Measurements from ENCODE around the gene TBC1D10A.

Gene TBC1D10A, protein sequence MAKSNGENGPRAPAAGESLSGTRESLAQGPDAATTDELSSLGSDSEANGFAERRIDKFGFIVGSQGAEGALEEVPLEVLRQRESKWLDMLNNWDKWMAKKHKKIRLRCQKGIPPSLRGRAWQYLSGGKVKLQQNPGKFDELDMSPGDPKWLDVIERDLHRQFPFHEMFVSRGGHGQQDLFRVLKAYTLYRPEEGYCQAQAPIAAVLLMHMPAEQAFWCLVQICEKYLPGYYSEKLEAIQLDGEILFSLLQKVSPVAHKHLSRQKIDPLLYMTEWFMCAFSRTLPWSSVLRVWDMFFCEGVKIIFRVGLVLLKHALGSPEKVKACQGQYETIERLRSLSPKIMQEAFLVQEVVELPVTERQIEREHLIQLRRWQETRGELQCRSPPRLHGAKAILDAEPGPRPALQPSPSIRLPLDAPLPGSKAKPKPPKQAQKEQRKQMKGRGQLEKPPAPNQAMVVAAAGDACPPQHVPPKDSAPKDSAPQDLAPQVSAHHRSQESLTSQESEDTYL

DNA sequence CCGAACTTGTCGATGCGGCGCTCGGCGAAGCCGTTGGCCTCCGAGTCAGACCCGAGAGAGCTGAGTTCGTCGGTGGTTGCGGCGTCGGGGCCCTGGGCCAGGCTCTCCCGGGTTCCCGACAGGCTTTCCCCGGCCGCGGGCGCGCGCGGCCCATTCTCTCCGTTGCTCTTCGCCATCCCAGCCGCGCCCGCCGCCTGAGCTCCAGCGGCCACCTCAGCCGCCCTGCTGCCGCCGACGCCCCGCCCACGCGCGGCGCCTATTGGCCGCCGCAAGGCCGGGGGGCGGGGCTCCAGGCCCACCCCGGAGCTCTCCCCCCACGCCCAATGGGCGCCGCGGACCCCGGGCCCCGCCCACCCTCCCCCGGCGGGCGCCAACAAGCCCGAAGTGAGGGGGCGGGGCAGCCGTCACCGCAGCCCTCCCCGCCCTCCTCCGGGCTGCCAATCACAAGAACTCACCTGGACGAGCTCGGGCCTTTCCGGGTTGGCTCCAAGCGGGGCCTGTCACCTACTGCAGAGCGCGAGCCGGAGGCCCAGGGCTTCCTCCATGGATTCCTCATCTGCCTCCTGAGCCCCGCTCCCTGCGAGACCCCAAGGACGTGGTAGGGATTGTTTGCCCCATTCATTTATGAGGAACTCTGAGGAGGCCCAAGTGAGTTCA lies at the start of gene TBC1D10A:
Gene TBC1D10A (minus strand): TSS at position 236 of the 657 bp plus-strand sequence. CDS start 60 bp downstream, at position 176.
- peak; percentile 84 to 95 (median 89) for DNase-seq (ENCODE audit: low read depth in 3 of 3)

DNA sequence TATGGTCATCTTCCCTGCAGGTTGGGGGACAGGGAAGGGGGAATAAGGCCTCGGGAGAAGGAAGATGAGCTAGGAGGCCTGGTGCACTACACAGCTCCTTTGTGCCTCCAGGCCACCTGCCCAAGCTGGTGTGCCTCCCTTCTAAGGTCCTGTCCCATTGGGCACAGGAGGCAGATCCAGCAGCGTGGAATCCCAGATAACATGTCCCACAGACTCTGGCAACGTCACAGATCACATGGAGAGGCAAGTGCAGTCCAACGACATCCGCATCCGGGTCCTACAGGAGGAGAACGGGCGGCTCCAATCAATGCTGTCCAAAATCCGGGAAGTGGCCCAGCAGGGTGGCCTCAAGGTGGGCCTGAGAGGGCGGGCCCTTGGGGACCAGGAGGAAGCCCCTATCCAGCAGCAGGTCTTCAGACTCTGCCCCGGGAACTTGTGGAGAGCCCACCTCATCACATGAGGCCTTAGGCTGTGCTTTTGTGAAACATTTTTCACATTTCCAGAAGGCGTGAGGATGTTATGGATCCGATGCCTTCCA lies 48.6 kb upstream of the TBC1D10A start:
- DNase-seq (ENCODE audit: low read depth in 3 of 3): no peak

DNA sequence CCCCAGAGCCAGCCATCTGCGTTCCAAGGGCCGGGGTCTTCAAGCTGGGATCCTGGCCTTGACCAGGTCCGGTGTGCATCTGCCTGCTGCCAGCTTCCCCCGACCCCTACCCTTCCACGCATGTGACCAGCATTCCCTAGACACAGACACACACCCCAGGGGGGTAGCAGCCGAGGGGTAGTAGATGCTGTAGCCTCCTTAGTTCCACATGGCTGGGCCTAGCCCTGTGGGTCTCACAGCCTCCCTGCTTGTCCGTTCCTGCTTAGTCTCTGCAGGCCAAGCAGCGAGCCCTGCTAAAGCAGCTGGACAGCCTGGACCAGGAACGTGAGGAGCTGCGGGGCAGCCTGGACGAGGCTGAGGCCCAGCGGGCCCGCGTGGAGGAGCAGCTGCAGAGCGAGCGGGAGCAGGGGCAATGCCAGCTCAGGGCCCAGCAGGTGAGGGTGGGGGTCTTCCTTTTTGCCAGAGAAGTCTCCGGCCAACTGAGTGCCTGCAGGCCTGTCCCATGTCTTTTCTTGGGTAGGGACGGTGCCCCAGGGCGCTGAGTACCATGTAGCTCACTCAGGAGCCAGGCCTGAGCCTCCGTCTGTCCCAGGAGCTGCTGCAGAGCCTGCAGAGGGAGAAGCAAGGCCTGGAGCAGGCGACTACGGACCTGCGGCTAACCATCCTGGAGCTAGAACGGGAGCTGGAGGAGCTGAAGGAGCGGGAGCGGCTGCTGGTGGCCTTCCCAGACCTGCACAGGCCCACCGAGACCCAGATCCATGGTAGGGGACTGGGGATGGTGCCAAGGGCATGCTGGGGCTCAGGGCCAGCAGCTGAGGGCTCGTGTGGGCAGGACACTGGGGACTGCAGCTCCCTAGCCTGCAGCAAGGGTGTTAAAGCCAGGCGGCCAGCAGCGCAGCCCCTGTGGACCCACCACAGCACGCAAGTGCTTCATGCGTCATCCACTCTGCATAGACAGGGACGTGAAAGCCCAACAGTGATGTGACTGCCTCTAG lies 46.9 kb upstream of the TBC1D10A start:
- no peak for DNase-seq (ENCODE audit: low read depth in 3 of 3)

GRCh38 chr22:30372915-30373314 lies 46.2 kb upstream of the TBC1D10A start:
- DNase-seq (ENCODE audit: low read depth in 3 of 3): no peak

GRCh38 chr22:30371981-30372380 lies 45.2 kb upstream of the TBC1D10A start:
- DNase-seq (ENCODE audit: low read depth in 3 of 3): no peak

DNA sequence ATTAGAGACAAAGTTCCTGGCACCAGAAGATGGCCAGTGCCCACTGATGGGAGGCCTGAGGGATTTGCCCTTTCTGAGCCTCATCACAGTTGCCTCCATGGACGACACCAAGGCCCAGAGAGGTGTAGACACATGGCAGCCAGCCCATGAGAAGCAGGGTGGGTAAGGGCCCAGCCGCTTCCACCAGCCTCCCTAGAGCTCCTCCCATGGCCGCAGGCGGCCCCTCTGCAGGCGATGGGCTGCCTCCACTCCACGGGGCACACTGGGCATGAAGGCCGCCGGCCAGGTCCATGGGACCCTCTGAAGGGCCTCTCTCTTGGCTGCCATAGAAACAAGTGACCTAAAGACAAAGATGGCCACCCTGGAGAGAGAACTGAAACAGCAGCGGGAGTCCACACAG lies 44.6 kb upstream of the TBC1D10A start:
- DNase-seq (ENCODE audit: low read depth in 3 of 3): no peak

DNA sequence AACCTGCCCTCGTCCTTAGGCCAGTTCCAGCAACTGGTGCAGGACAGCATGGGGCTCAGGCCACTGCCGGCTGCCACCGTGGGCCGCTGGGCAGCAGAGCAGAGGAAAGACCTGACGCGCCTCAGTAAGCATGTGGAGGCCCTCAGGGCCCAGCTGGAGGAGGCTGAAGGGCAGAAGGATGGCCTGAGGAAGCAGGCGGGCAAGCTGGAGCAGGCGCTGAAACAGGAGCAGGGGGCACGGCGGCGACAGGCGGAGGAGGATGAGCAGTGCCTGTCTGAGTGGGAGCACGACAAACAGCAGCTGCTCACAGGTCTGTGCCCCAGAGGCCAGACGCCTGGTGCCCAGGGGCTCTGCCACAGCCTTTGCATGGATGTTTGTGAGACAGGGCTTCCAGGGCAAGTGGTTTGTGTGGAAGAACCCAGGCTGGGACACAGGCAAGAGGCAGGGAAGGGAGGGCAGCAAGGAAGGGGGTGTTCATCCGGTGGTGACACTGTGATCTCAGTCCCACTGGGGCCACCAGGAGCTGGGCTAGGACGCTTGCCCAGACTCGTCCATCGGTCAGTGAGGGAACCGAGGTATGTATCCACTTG lies 44.0 kb upstream of the TBC1D10A start:
- DNase-seq (ENCODE audit: low read depth in 3 of 3): no peak

DNA sequence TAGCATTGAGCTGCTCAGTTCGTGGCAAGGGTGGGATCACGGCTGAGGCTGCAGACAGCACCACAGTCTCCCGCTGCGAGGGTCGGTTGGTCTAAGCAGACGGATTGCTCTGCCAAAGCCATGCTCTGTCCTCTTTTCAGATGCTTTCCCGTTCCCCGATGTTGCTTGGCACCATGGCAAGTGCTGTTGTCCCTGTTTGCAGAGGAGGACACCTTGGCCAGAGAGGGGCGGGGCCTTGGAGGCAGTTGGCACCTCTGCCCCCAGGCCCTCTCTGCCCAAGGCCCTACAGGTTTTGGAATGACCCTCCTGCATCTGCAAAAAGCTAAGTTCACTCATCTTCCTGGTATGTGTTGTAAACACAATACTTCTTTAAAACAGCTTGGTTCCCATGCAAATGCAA lies 41.7 kb upstream of the TBC1D10A start:
- DNase-seq (ENCODE audit: low read depth in 3 of 3): no peak

GRCh38 chr22:30365891-30366290 lies 39.1 kb upstream of the TBC1D10A start:
- DNase-seq (ENCODE audit: low read depth in 3 of 3): no peak

DNA sequence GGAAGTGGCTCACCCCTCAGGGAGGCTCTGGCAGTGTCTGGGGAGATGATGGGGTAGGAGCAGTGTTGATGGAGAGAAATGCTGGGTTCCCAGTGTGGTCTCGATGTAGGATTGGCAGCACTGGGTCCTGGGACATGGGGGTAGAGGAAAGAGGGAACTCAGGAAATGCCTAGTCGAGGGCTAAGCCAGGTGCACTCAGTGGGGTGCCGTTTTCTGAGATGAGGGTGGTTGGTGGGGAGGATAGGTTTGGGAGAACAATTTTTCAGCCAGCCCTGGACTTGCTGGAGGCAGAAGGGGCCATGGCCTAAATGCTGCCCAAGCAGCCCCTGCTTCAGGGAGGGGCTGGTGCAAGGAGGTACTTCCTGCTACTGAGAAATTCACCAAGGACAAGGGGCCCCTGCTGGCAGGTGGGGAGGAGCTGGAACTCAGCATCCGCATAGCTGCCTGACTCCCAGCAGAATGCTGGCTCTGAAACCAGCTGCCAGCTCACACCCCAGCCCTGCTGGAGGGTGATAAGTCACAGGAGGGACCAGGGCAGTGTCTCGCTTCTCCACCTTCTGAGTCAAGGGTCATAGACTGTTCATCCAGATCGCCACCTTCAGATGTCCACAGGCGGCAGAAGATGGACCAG lies 36.0 kb upstream of the TBC1D10A start:
- no peak for DNase-seq (ENCODE audit: low read depth in 3 of 3)

DNA sequence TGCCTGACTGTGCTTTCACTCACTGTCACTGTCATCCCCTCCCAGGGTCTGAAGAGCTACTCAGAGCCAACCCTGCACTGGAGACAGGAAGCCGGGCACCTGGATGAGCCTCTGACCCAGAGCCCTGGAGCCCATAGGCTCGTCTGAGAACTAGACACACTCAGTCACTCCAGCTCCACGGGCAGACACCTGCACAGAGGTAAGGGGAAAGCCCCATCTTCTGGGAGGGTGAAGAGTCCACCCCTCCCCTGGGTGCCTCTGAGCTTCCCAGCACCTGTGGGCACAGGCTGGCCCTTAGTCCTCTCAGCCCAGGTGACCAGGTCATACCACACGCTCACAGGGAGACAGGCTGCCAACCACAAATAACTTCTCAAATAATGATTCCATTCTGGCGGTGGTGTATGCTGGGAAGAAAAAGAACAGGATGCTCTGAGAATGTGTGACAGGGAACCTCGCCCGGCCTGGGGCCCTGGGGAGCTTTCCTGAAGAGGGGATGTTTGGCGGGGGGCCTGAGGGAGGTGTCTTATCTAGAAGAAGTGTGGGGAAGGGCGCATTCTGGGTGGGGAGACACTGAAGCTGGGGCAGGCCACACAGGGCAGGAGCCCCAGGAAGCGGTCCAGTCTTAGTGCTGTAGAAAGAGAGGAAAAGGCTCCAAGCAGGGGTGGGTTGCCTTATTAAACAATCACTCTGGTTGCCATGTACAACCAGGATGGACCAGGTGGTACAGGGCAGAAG lies 35.3 kb upstream of the TBC1D10A start:
- no peak for DNase-seq (ENCODE audit: low read depth in 3 of 3)

DNA sequence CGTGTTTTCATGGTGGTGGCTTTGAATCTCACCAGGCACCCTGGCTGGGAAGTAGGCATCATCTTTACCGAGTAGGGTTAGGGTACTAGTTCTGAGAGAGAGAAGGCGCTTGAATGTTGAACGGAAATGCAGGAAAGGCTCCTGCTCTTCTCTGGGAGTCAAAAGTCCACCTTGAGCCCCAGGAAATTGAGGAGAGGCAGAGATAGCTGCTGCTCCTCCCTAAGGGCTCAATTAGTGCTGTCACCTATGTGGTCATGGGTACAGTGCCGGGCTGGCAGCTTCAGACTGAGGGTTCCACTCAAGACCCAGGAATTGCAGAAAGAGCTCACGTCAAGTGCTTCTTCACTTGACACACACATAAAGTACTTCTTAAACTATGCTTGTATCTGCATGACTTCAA lies 31.8 kb upstream of the TBC1D10A start:
- DNase-seq (ENCODE audit: low read depth in 3 of 3): no peak

- DNase-seq (ENCODE audit: low read depth in 3 of 3): no peak
Observed at GRCh38 chr22:30357650-30358215, 31.0 kb upstream of the TBC1D10A start.

GRCh38 chr22:30357236-30357570 lies 30.5 kb upstream of the TBC1D10A start:
- no peak for DNase-seq (ENCODE audit: low read depth in 3 of 3)

GRCh38 chr22:30356449-30357235 lies 29.9 kb upstream of the TBC1D10A start, which contains the start of the genes CCDC157 and SF3A1:
Gene CCDC157, plus strand, starts transcription at chr22:30357007. Its CDS starts 8,994 bp downstream, at chr22:30366001.
Gene SF3A1, minus strand, starts transcription at chr22:30356894. Its CDS starts 102 bp downstream, at chr22:30356792.
- peak; percentile 76 to 85 (median 82) for DNase-seq (ENCODE audit: low read depth in 3 of 3)

DNA sequence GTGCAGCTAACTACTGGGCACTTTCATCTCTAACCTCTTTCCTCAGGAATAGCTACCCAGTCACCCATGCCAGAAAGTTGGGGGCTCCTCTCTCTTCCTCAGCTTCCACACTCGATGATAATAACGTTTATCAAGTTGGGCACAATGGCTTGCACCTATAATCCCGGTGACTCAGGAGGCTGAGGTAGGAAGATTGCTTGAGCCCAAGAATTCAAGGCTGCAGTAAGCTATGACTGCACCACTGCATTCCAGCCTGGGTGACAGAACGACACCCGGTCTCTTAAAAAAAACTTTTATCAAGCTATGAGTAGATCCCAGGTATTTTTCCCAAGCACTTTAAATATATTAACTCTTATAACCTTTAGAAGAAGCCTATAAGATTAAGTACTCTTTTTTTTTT lies 27.9 kb upstream of the TBC1D10A start:
- DNase-seq (ENCODE audit: low read depth in 3 of 3): no peak

GRCh38 chr22:30351226-30351625 lies 24.5 kb upstream of the TBC1D10A start:
- no peak for DNase-seq (ENCODE audit: low read depth in 3 of 3)

GRCh38 chr22:30348809-30349208 lies 22.1 kb upstream of the TBC1D10A start:
- DNase-seq (ENCODE audit: low read depth in 3 of 3): no peak

DNA sequence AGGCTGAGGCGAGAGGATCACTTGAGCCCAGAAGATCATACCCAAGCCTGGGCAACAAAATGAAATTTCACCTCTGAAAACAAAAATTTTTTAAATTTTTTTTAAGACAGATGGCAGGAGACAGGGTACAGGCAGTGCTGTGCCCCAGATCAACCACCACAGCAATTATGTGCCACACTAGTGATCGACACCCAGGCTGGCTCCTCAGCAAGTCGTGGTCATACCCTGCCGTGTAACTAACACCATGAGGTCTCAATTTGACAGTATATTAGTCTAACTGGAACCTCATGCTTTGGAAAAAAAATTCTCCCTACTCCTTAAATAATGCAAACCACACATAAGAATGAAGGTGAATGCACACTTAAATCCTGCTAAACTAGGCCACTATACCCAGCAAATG lies 21.7 kb upstream of the TBC1D10A start:
- DNase-seq (ENCODE audit: low read depth in 3 of 3): no peak

Measured in stimulated activated CD4-positive, alpha-beta T cell treated with anti-CD3 and anti-CD28 coated beads, TNF-alpha, amount 100 ng/mL, for 48 hours (primary cell).